HG02870 (cell line): ENCODE data around the gene IPO8.
"Not testable (repeated sequence)": the region's sequence is repeated elsewhere in the genome, so short reads cannot be mapped to it uniquely, and the experiment has no call there.

ENCODE experiments used
- ATAC-seq: cut with Tn5 transposase; IDR thresholded peaks from one replicate; pipeline ENCODE4 v1.9.1; 2021; ENCODE audit warnings: mild to moderate bottlenecking, moderate library complexity; ENCODE audit not compliant: unreplicated experiment

Gene IPO8

GRCh38 chr12:30613119-30613830 lies 82.4 kb downstream of the IPO8 start:
- no peak for ATAC-seq

GRCh38 chr12:30610718-30611117 lies 85.0 kb downstream of the IPO8 start:
- no peak for ATAC-seq

- ATAC-seq: not testable (repeated sequence)
Measured at GRCh38 chr12:30609819-30610218, 85.8 kb downstream of the IPO8 start.

- not testable (repeated sequence) for ATAC-seq
Measured at GRCh38 chr12:30604302-30604701, 91.4 kb downstream of the IPO8 start.

GRCh38 chr12:30603129-30603528 lies 92.5 kb downstream of the IPO8 start:
- no peak for ATAC-seq

GRCh38 chr12:30602678-30603077 lies 93.0 kb downstream of the IPO8 start:
- no peak for ATAC-seq

- ATAC-seq: no peak
Measured at GRCh38 chr12:30599608-30600007, 96.1 kb downstream of the IPO8 start.

- ATAC-seq: no peak
Measured at GRCh38 chr12:30598889-30599288, 96.8 kb downstream of the IPO8 start.

GRCh38 chr12:30595742-30596141 lies 99.9 kb downstream of the IPO8 start:
- ATAC-seq: no peak

- ATAC-seq: no peak
Measured at GRCh38 chr12:30594509-30594908, 101.2 kb downstream of the IPO8 start.

- not testable (repeated sequence) for ATAC-seq
Measured at GRCh38 chr12:30588572-30588971, 107.1 kb downstream of the IPO8 start.

GRCh38 chr12:30587782-30588181 lies 107.9 kb downstream of the IPO8 start:
- ATAC-seq: no peak

- no peak for ATAC-seq
Measured at GRCh38 chr12:30585877-30586276, 109.8 kb downstream of the IPO8 start.

- no peak for ATAC-seq
Measured at GRCh38 chr12:30582943-30583342, 112.7 kb downstream of the IPO8 start.

GRCh38 chr12:30580344-30580743 lies 115.3 kb downstream of the IPO8 start:
- no peak for ATAC-seq
